Measurements from ENCODE around the gene THADA.

- TF ChIP-seq CTCF (IDR thresholded peaks at IDR 0.05) (no peak), POLR2AphosphoS5 (IDR thresholded peaks at IDR 0.05) (no peak), POLR2A (IDR thresholded peaks at IDR 0.05) (no peak), EP300 (IDR thresholded peaks at IDR 0.05) (no peak)
These were observed 337.2 kb downstream of the THADA start for GRCh38 chr2:43258547-43259156.
